K562 (cell line): ENCODE results near the gene CCN5. TPM values are rescaled to one million over a fixed set of nuclear protein-coding genes. Genes with fewer than 3 reads are reported as not detected.

Experiments
- ATAC-seq: fragments of 200-7000 bp; cut with Tn5 transposase; 3 replicates; pipeline ENCODE4 v1.9.1; 2020; ENCODE audit warnings: moderate library complexity
- BruUV-seq: library from RNA; stranded (reverse); fragments of 400-500 nt; replicated peaks from 2 replicates; lab custom pipeline; 2021; lab: Mats Ljungman, UMichigan
- CTCF ChIA-PET: fragments of 300-600 bp; formaldehyde crosslinking; extraction: SDS; loops from one replicate; lab custom pipeline; 2021; ENCODE audit warnings: low intra/inter-chr PET ratio; lab: Yijun Ruan, JAX
- POLR2A ChIA-PET: fragments of 300-600, 350-650 bp; sonication (Branson Sonifier 250); formaldehyde crosslinking; extraction: SDS; loops from one replicate; lab custom pipeline; 2021; ENCODE audit warnings: antibody characterized with exemption, inconsistent platforms; lab: Yijun Ruan, JAX
- DNase-seq, 4 experiments: peaks; one replicate each; pipeline versions ENCODE4 v3.0.0 to v3.0.0-alpha.2; 2011 to 2018; ENCODE audit warnings: low spot score in 3 of 4, mixed read lengths in 3 of 4; ENCODE audit errors: extremely low read depth in 1 of 4
- FAIRE-seq: peaks from 2 replicates; lab custom pipeline; 2011; peaks lifted over from hg19 to GRCh38; lab: Jason Lieb, UNC
- H2AFZ ChIP-seq: 2 replicates; pipeline ENCODE4 v1.6.0; 2011; ENCODE audit warnings: low read depth, low read length, control low read depth, inconsistent platforms
- H3K27ac ChIP-seq: fragments of 200-600 bp; 3 replicates; pipeline ENCODE4 v1.8.0; 2011; ENCODE audit warnings: low read depth, mild to moderate bottlenecking, control low read depth, inconsistent platforms, low read length, moderate library complexity, mixed read lengths; ENCODE audit errors: extremely low read depth
- H3K27me3 ChIP-seq, 2 experiments: fragments of 300-600 bp in 1 of 2; 2 replicates in 1 of 2; 3 replicates in 1 of 2; pipeline versions ENCODE4 v1.6.0 to v1.8.0; 2011; ENCODE audit warnings: inconsistent platforms in 2 of 2, low read length in 2 of 2, mild to moderate bottlenecking in 1 of 2, mixed read lengths in 1 of 2, moderate library complexity in 1 of 2; ENCODE audit not compliant: control insufficient read depth in 2 of 2, insufficient read depth in 2 of 2
- H3K36me3 ChIP-seq: fragments of 300-600 bp; 3 replicates; pipeline ENCODE4 v1.8.0; 2011; ENCODE audit warnings: mild to moderate bottlenecking, low read length, inconsistent platforms; ENCODE audit not compliant: control insufficient read depth, insufficient read depth
- H3K4me1 ChIP-seq, 2 experiments: fragments of 200-600 bp in 1 of 2; replicated peaks in 1 of 2; 2 replicates in 1 of 2; 3 replicates in 1 of 2; pipeline versions ENCODE4 v1.5.1 to v1.8.0; 2011; ENCODE audit warnings: inconsistent platforms in 2 of 2, low read length in 2 of 2, mild to moderate bottlenecking in 1 of 2, mixed read lengths in 1 of 2, moderate library complexity in 1 of 2; ENCODE audit not compliant: control insufficient read depth in 2 of 2, insufficient read depth in 2 of 2
- H3K4me2 ChIP-seq: 2 replicates; pipeline ENCODE4 v1.6.1; 2011; ENCODE audit warnings: low read length, control low read depth, inconsistent platforms, mixed read lengths; ENCODE audit not compliant: insufficient read depth
- H3K4me3 ChIP-seq: fragments of 200-600 bp; sonication (generic), shearing (Covaris generic); 2 replicates; pipeline ENCODE4 v1.5.1; 2016; ENCODE audit warnings: control low read depth, inconsistent platforms
- H3K79me2 ChIP-seq: fragments of 200-600 bp; 3 replicates; pipeline ENCODE4 v1.8.0; 2011; ENCODE audit warnings: low read length, inconsistent platforms; ENCODE audit not compliant: control insufficient read depth, insufficient read depth
- H3K9ac ChIP-seq, 2 experiments: 2 replicates each; pipeline versions ENCODE4 v1.6.0 to v1.6.1; 2011; ENCODE audit warnings: low read depth in 2 of 2, low read length in 2 of 2, control low read depth in 1 of 2, inconsistent platforms in 1 of 2, mild to moderate bottlenecking in 1 of 2, mixed read lengths in 1 of 2; ENCODE audit not compliant: insufficient read depth in 1 of 2
- H3K9me1 ChIP-seq: one replicate; pipeline ENCODE4 v1.6.0; 2011; ENCODE audit warnings: inconsistent platforms, mild to moderate bottlenecking, low read length, moderate library complexity; ENCODE audit not compliant: control insufficient read depth, insufficient read depth
- H3K9me3 ChIP-seq: replicated peaks from 2 replicates; pipeline ENCODE4 v1.5.1; 2011; ENCODE audit warnings: low read depth, low read length, inconsistent platforms; ENCODE audit not compliant: control insufficient read depth, insufficient read depth
- H4K20me1 ChIP-seq: replicated peaks from 2 replicates; pipeline ENCODE4 v1.6.1; 2011; ENCODE audit warnings: low read length, inconsistent platforms, mixed read lengths; ENCODE audit not compliant: control insufficient read depth, insufficient read depth
- ESRRB ChIP-seq: fragments of 250-450 bp; sonication (Bioruptor Pico); IDR thresholded peaks from 2 replicates; pipeline ENCODE4 v1.5.0; 2020; ENCODE audit warnings: mild to moderate bottlenecking, moderate library complexity, borderline replicate concordance
- KLF13 ChIP-seq: fragments of 450-650 bp; IDR thresholded peaks from 2 replicates; pipeline ENCODE4 v1.6.1; 2016; ENCODE audit warnings: missing genetic modification characterization, low read depth, mild to moderate bottlenecking, missing compliant biosample characterization, moderate library complexity, borderline replicate concordance
- MAZ ChIP-seq, 2 experiments: fragments of 450-650 bp in 1 of 2; sonication (generic) in 1 of 2; formaldehyde crosslinking; IDR thresholded peaks in 1 of 2; conservative IDR thresholded peaks in 1 of 2; 2 replicates each; pipeline versions ENCODE4 v1.4.0 to v1.5.0; 2020; ENCODE audit warnings: mild to moderate bottlenecking in 1 of 2, missing genetic modification reagents in 1 of 2
- ZFX ChIP-seq: sonication (generic); formaldehyde crosslinking; IDR thresholded peaks from 2 replicates; pipeline ENCODE4 v1.8.0; 2022; ENCODE audit warnings: mild to moderate bottlenecking, missing genetic modification reagents, moderate library complexity
- ZNF12 ChIP-seq: sonication (generic); formaldehyde crosslinking; IDR thresholded peaks from 2 replicates; pipeline ENCODE4 v1.4.0; 2020; ENCODE audit warnings: mild to moderate bottlenecking, missing genetic modification reagents
- ZNF143 ChIP-seq: sonication (generic); formaldehyde crosslinking; IDR thresholded peaks from 2 replicates; pipeline ENCODE4 v1.9.0; 2022; ENCODE audit warnings: mild to moderate bottlenecking, missing genetic modification reagents
- ZNF408 ChIP-seq: fragments of 250-450 bp; sonication (Bioruptor Pico); IDR thresholded peaks from 2 replicates; pipeline ENCODE4 v1.4.0; 2020; ENCODE audit warnings: low read depth, mild to moderate bottlenecking, moderate library complexity
- WGBS: fragments of 100-300 bp; shearing (Covaris generic); methylation state at CpG from one replicate; pipeline ENCODE4 v1.1.6; 2016; ENCODE audit warnings: low coverage, mixed read lengths; ENCODE audit not compliant: insufficient coverage; ENCODE audit errors: missing lambda C conversion rate; 5-methylcytosine and 5-hydroxymethylcytosine counted together
- in situ Hi-C: fragments of 300-500 bp; cut with MboI; formaldehyde crosslinking; loops from 4 replicates; pipeline ENCODE4 v1.15.0; 2018; ENCODE audit warnings: inconsistent platforms, mixed read lengths
- intact Hi-C: fragments of 100-400 bp; cut with micrococcal nuclease; formaldehyde crosslinking; loops from 2 replicates; pipeline ENCODE4 v1.14.2; 2022
- polyA plus RNA-seq, 8 experiments: library from polyadenylated mRNA; depleted of rRNA in 4 of 8; stranded (reverse) in 5 of 8; unstranded in 3 of 8; fragments of >200 nt; fragmentation: Nextera tagmentation in 2 of 8; fragmentation: Illumina TruSeq in 1 of 8; extraction: Ambion mirVana in 2 of 8; extraction: Trizol in 1 of 8; gene quantifications; 2 replicates each; pipeline versions ENCODE4 v1.2.1 to v1.2.3, GENCODE V29; 2011 to 2014; ENCODE audit warnings: inconsistent platforms in 1 of 8, missing spikeins in 1 of 8
- total RNA-seq, 7 experiments: library from RNA; depleted of rRNA in 6 of 7; stranded (reverse); fragments of >200 nt in 6 of 7; fragmentation: Illumina TruSeq in 2 of 7; extraction: Trizol in 2 of 7; gene quantifications; 2 replicates each; pipeline versions ENCODE4 v1.2.1 to v1.2.3, GENCODE V29; 2011 to 2021; ENCODE audit warnings: low replicate concordance in 1 of 7
- TF ChIP-seq, protein P1 (sequence below): fragments of 450-650 bp; IDR thresholded peaks from 2 replicates; pipeline ENCODE4 v1.6.1; 2018; ENCODE audit warnings: mild to moderate bottlenecking, low read depth; ENCODE audit not compliant: partially characterized antibody
- TF ChIP-seq, protein P2 (sequence below): fragments of 200-800 bp; sonication (Bioruptor generic); IDR thresholded peaks from 2 replicates; pipeline ENCODE4 v1.6.1; 2017; ENCODE audit warnings: missing genetic modification characterization, missing compliant biosample characterization
- TF ChIP-seq, protein P3 (sequence below): sonication (generic); formaldehyde crosslinking; IDR thresholded peaks from 2 replicates; pipeline ENCODE4 v1.8.0; 2022; ENCODE audit warnings: missing genetic modification reagents, mild to moderate bottlenecking, borderline replicate concordance
- TF ChIP-seq, protein P4 (sequence below), 3 experiments: IDR thresholded peaks in 2 of 3; conservative IDR thresholded peaks in 1 of 3; 2 replicates each; pipeline ENCODE4 v1.5.1; 2011 to 2012; ENCODE audit warnings: low read length in 3 of 3, mild to moderate bottlenecking in 3 of 3, control low read depth in 2 of 3, improper control_type of control experiment in 1 of 3, inconsistent platforms in 1 of 3, low read depth in 1 of 3, mixed read lengths in 1 of 3, moderate library complexity in 1 of 3; ENCODE audit not compliant: insufficient read depth in 2 of 3

CCN5 gene
- total and polyA plus RNA-seq, 9 of the 15 experiments (the other 6 are each of a cell fraction or from before 2014, with no cell fraction given): not detected

DNA sequence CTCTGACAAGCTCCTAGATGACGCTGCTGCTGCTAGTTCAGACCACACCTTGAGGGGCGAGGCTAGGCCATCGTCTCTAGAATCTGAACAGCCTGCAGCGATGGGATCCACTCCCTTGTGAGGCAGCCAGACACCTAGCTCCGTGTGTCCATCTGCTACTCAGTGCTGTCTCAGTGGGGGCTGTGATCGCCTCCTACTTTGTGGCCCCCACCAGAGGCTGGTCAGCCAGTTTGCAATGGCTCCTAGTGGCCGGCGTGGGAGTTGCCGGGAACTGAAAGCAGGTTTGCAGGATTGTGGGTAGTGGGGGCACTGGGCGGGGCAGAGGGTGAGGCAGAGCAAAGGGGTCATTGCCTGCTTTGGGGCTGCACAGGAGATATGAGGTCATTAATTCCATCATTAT, 2.8 kb downstream of the CCN5 start:
- peaks cover 24 to 74% of the 10 kb centered on the region in 2 experiments for H3K27me3 ChIP-seq
- WGBS: 1% methylated on average over 10 of the region's 10 CpGs
- no peak overlapping the region for H3K9ac ChIP-seq
- FAIRE-seq: no peak
- H2AFZ ChIP-seq: no peak overlapping the region
- no peak overlapping the region for H3K4me2 ChIP-seq
- intact Hi-C loops: no loop called here
- in situ Hi-C loops: no loop called here
- no peak overlapping the region for H3K4me3 ChIP-seq
- H3K79me2 ChIP-seq: no peaks in the 10 kb centered on the region
- no peaks in the 10 kb centered on the region for H3K9me1 ChIP-seq
- H3K9me3 ChIP-seq: no peaks in the 10 kb centered on the region
- ChIA-PET CTCF (no interaction called here), POLR2A (interaction anchor here (1.3 kb wide), 1 partner anchor 12 kb away, joined by 7 read pairs; no protein-coding TSS in a partner anchor)
- H4K20me1 ChIP-seq: peaks cover 8% of the 10 kb centered on the region; the same call in 1 of the 2 replicates
- no TSS peak for BruUV-seq
- H3K27ac ChIP-seq: no peak overlapping the region
- H3K4me1 ChIP-seq: peaks cover 0 to 17% of the 10 kb centered on the region in 2 experiments; a peak in 2 of 5 replicates
- ATAC-seq: peak; percentile 90
- peak; percentile 31 to 79 (median 64) for DNase-seq
- no peaks in the 10 kb centered on the region for H3K36me3 ChIP-seq
- TF ChIP-seq ESRRB (CRISPR knock-in tag) (no peak), ZNF408 (no peak), ZNF12 (CRISPR knock-in tag) (no peak), ZFX (CRISPR knock-in tag) (no peak), MAZ (CRISPR knock-in tag; conservative IDR thresholded peaks at IDR 0.05 in 1 of 2, IDR thresholded peaks at IDR 0.05 in 1 of 2) (peak in 1 of 2 experiments; percentile 55; a peak in 1 of 4 replicates), ZNF143 (CRISPR knock-in tag) (0 out of 2 replicates have a peak, but pooled peaks have one; percentile 31), KLF13 (no peak)
- TF ChIP-seq, protein P1, sequence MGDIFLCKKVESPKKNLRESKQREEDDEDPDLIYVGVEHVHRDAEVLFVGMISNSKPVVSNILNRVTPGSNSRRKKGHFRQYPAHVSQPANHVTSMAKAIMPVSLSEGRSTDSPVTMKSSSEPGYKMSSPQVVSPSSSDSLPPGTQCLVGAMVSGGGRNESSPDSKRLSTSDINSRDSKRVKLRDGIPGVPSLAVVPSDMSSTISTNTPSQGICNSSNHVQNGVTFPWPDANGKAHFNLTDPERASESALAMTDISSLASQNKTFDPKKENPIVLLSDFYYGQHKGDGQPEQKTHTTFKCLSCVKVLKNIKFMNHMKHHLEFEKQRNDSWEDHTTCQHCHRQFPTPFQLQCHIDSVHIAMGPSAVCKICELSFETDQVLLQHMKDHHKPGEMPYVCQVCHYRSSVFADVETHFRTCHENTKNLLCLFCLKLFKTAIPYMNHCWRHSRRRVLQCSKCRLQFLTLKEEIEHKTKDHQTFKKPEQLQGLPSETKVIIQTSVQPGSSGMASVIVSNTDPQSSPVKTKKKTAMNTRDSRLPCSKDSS: no peak
- TF ChIP-seq, protein P2, sequence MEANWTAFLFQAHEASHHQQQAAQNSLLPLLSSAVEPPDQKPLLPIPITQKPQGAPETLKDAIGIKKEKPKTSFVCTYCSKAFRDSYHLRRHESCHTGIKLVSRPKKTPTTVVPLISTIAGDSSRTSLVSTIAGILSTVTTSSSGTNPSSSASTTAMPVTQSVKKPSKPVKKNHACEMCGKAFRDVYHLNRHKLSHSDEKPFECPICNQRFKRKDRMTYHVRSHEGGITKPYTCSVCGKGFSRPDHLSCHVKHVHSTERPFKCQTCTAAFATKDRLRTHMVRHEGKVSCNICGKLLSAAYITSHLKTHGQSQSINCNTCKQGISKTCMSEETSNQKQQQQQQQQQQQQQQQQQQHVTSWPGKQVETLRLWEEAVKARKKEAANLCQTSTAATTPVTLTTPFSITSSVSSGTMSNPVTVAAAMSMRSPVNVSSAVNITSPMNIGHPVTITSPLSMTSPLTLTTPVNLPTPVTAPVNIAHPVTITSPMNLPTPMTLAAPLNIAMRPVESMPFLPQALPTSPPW: peak; percentile 35
- TF ChIP-seq, protein P3, sequence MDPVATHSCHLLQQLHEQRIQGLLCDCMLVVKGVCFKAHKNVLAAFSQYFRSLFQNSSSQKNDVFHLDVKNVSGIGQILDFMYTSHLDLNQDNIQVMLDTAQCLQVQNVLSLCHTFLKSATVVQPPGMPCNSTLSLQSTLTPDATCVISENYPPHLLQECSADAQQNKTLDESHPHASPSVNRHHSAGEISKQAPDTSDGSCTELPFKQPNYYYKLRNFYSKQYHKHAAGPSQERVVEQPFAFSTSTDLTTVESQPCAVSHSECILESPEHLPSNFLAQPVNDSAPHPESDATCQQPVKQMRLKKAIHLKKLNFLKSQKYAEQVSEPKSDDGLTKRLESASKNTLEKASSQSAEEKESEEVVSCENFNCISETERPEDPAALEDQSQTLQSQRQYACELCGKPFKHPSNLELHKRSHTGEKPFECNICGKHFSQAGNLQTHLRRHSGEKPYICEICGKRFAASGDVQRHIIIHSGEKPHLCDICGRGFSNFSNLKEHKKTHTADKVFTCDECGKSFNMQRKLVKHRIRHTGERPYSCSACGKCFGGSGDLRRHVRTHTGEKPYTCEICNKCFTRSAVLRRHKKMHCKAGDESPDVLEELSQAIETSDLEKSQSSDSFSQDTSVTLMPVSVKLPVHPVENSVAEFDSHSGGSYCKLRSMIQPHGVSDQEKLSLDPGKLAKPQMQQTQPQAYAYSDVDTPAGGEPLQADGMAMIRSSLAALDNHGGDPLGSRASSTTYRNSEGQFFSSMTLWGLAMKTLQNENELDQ (CRISPR knock-in tag): no peak
- TF ChIP-seq, protein P4, sequence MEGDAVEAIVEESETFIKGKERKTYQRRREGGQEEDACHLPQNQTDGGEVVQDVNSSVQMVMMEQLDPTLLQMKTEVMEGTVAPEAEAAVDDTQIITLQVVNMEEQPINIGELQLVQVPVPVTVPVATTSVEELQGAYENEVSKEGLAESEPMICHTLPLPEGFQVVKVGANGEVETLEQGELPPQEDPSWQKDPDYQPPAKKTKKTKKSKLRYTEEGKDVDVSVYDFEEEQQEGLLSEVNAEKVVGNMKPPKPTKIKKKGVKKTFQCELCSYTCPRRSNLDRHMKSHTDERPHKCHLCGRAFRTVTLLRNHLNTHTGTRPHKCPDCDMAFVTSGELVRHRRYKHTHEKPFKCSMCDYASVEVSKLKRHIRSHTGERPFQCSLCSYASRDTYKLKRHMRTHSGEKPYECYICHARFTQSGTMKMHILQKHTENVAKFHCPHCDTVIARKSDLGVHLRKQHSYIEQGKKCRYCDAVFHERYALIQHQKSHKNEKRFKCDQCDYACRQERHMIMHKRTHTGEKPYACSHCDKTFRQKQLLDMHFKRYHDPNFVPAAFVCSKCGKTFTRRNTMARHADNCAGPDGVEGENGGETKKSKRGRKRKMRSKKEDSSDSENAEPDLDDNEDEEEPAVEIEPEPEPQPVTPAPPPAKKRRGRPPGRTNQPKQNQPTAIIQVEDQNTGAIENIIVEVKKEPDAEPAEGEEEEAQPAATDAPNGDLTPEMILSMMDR (IDR thresholded peaks at IDR 0.05 in 2 of 3, conservative IDR thresholded peaks at IDR 0.05 in 1 of 3; ENCODE audit: insufficient read depth in 2 of 3, low read depth in 1 of 3, low read length in 3 of 3): peak; percentile 42 to 65 (median 55)
